Pancreas (tissue), 10 donors: ENCODE measurements around the gene DHH. TPM values are rescaled to one million over a fixed set of nuclear protein-coding genes. Genes with fewer than 3 reads are reported as not detected.

Experiments
- ATAC-seq, 4 donors: fragments of 200-7000 bp; cut with Tn5 transposase; one replicate each; pipeline versions ENCODE4 v1.8.0 to v1.9.1; 2020; ENCODE audit warnings: mild to moderate bottlenecking in 4 of 4, moderate library complexity in 4 of 4
- DNase-seq, 6 donors: peaks; one replicate each; pipeline ENCODE4 v3.0.0-alpha.2; 2020
- FAIRE-seq: peaks from 2 replicates; lab custom pipeline; 2012; peaks lifted over from hg19 to GRCh38; lab: Jason Lieb, UNC
- H3K27ac ChIP-seq, 4 donors: fragments of 200-600 bp; sonication (generic); 1 replicate in 3 of 4; 2 replicates in 1 of 4; pipeline versions ENCODE4 v1.5.0 to v1.8.0; 2020
- H3K27me3 ChIP-seq, 4 donors: fragments of 200-600 bp; one replicate each; pipeline ENCODE4 v1.8.0; 2021
- H3K36me3 ChIP-seq, 3 donors: fragments of 200-600 bp; sonication (generic) in 1 of 3; one replicate each; pipeline versions ENCODE4 v1.5.0 to v1.8.0; 2020 to 2021
- H3K4me1 ChIP-seq, 3 donors: fragments of 200-600 bp; one replicate each; pipeline ENCODE4 v1.8.0; 2021
- H3K4me3 ChIP-seq, 4 donors: fragments of 200-600 bp; sonication (generic) in 2 of 4; one replicate each; pipeline versions ENCODE4 v1.5.0 to v1.8.0; 2020 to 2021
- H3K9me3 ChIP-seq, 4 donors: fragments of 200-600 bp; one replicate each; pipeline ENCODE4 v1.8.0; 2021
- CTCF ChIP-seq, 4 donors: fragments of 200-600 bp; sonication (generic) in 3 of 4; IDR thresholded peaks; one replicate each; pipeline versions ENCODE4 v1.5.0 to v1.8.0; 2021; ENCODE audit warnings: antibody characterized with exemption in 4 of 4
- WGBS, 2 donors: extraction: QIAGEN DNeasy Blood & Tissue Kit; methylation state at CpG; one replicate each; pipeline ENCODE4 v1.1.7; 2013; 5-methylcytosine and 5-hydroxymethylcytosine counted together
- intact Hi-C, 3 donors: fragments of 100-400 bp; cut with DNase I; formaldehyde crosslinking; loops; one replicate each; pipeline versions ENCODE4 v1.11.1 to v1.14.2; 2022
- polyA plus RNA-seq, 2 donors: library from polyadenylated mRNA; stranded (reverse); fragments of 200-250 nt; gene quantifications; one replicate each; pipeline ENCODE4 v1.2.3, GENCODE V29; 2013
- total RNA-seq, 6 donors: library from RNA; stranded (reverse); fragmentation: NEBNext Ultra II Directional in 4 of 6; extraction: Animal tissue kit (Norgen Biotek cat#: 25700) in 4 of 6; gene quantifications; one replicate each; pipeline versions ENCODE4 v1.2.1 to v1.2.4, GENCODE V29; 2021 to 2023
- donor health status: healthy with polysubstance abuse.
- donor health status: DM: no; HTN: no; CAD: no; lungs with moderate emphysema.
- donor health status: DM: no; HTN: no; CAD: no.
- donor health status: control.
- donor health status: control.
- donor health status: Bipolar disorder and iron deficiency.
- donor health status: DM: yes; HTN: yes; CAD: no.
- donor health status: DM: no; HTN: no; CAD: no.
- donor health status: DM: no; HTN: no; CAD: no.
- donor health status: DM: yes; HTN: yes; CAD: no.

DHH gene
- total and polyA plus RNA-seq, 8 donors: 0.03 to 0.53 (median 0.14) TPM; not detected in 1

DNA sequence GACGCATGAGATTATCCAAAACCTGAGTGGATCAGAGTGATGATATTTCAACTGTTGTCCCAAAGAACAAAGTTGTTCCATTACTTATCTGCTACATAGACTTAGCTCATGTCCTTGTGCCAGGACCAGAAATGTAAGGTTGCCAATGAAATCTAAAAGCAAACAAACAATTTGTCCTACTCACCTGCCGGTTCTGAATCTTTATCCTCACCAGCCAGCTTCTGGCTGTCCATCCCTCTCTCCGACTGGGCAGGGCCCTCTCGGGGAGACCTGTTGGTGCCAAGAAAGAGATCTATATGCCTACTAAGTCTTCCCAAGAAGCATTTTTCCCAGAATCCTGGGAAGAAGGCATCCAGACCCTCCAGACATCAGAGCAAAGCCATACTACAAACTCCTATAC lies 39.5 kb downstream of the DHH start:
- TF ChIP-seq CTCF (IDR thresholded peaks at IDR 0.05): no peak
- H3K36me3 ChIP-seq: peaks cover 9 to 38% (median 20%) of the 10 kb centered on the region in 3 donors
- H3K27me3 ChIP-seq: no peaks in the 10 kb centered on the region
- no peaks in the 10 kb centered on the region for H3K9me3 ChIP-seq
- 18 to 27% methylated on average over 4 of the region's 4 CpGs for WGBS, 2 donors
- H3K4me3 ChIP-seq: no peak overlapping the region
- DNase-seq (peak in 1 of 6 donors; percentile 14), ATAC-seq (no peak), FAIRE-seq (no peak)
- H3K27ac ChIP-seq: no peak overlapping the region
- intact Hi-C loops: no loop called here
- H3K4me1 ChIP-seq: peaks cover 9 to 35% (median 29%) of the 10 kb centered on the region in 3 donors

DNA sequence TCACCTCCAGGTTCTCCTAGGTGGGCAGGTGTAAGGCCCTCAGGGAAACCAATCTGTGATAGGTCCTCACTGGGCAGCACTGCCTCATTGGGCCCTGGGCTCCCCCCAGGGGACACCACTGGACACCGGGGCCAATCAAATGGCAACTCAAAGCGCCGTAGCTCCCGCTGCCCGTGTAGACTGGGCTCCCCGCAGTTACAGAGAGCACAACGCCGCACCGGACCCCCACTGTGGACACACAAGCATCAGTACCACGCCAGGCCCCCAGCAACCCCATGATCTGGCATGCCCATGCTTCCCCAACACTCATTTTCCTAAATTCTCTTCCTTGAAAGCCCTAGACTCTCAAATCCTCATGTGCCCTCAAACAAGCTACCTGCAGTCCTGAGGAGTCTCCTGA lies 40.1 kb downstream of the DHH start:
- peaks cover 9 to 44% (median 21%) of the 10 kb centered on the region in 3 donors for H3K36me3 ChIP-seq
- no peak for FAIRE-seq
- peak in 1 of 6 donors; percentile 39 for DNase-seq
- H3K4me1 ChIP-seq: peaks cover 9 to 35% (median 29%) of the 10 kb centered on the region in 3 donors
- 91 to 92% methylated on average over 10 of the region's 10 CpGs for WGBS, 2 donors
- H3K27ac ChIP-seq: no peak overlapping the region
- TF ChIP-seq CTCF (IDR thresholded peaks at IDR 0.05): no peak
- H3K27me3 ChIP-seq: no peaks in the 10 kb centered on the region
- H3K9me3 ChIP-seq: no peaks in the 10 kb centered on the region
- H3K4me3 ChIP-seq: no peak overlapping the region
- intact Hi-C loops: no loop called here
- ATAC-seq: no peak

- Histone ChIP-seq H3K4me3 (no peak overlapping the region), H3K9me3 (no peaks in the 10 kb centered on the region), H3K36me3 (peaks cover 9 to 46% (median 25%) of the 10 kb centered on the region in 3 donors), H3K27ac (no peak overlapping the region), H3K4me1 (peaks cover 9 to 35% (median 29%) of the 10 kb centered on the region in 3 donors), H3K27me3 (no peaks in the 10 kb centered on the region)
- no peak for TF ChIP-seq CTCF (IDR thresholded peaks at IDR 0.05)
- FAIRE-seq (no peak), ATAC-seq (no peak), DNase-seq (no peak)
- WGBS, 2 donors: 90 to 91% methylated on average over 5 of the region's 5 CpGs
- intact Hi-C loops: no loop called here
These were observed 40.5 kb downstream of the DHH start for GRCh38 chr12:49054096-49054495.

- no peak for ATAC-seq
These were observed 42.0 kb downstream of the DHH start for GRCh38 chr12:49052451-49053208.

More at GRCh38 chr12:49052451-49053208, 42.0 kb downstream of the DHH start:
- H3K4me3 ChIP-seq: no peak overlapping the region
- DNase-seq (no peak), FAIRE-seq (no peak)
- H3K36me3 ChIP-seq: peaks cover 12 to 61% (median 40%) of the 10 kb centered on the region in 3 donors
- peak overlapping the region in 1 of 4 donors; percentile 5 for H3K27ac ChIP-seq
- 89 to 91% methylated on average over 16 of the region's 16 CpGs for WGBS, 2 donors
- intact Hi-C loops: no loop called here
- no peak for TF ChIP-seq CTCF (IDR thresholded peaks at IDR 0.05)
- H3K9me3 ChIP-seq: no peaks in the 10 kb centered on the region
- peaks cover 9 to 29% (median 29%) of the 10 kb centered on the region in 3 donors for H3K4me1 ChIP-seq
- H3K27me3 ChIP-seq: no peaks in the 10 kb centered on the region
